Keratinocyte (primary cell): ENCODE results near the gene JMJD7. TPM values are rescaled to one million over a fixed set of nuclear protein-coding genes. Genes with fewer than 3 reads are reported as not detected.
A peak's percentile ranks its signal among the peaks of the same experiment; 100 is the strongest.

ENCODE experiments used
- DNase-seq: peaks from one replicate; pipeline ENCODE4 v3.0.0-alpha.2; 2011; ENCODE audit warnings: low read depth, missing footprints, low spot score
- FAIRE-seq: peaks from 2 replicates; lab custom pipeline; 2011; peaks lifted over from hg19 to GRCh38; lab: Jason Lieb, UNC
- H2AFZ ChIP-seq: 2 replicates; pipeline ENCODE4 v1.6.0; 2012; ENCODE audit warnings: low read length, control low read depth, inconsistent platforms; ENCODE audit not compliant: control insufficient read depth
- H3K27ac ChIP-seq: 2 replicates; pipeline ENCODE4 v1.5.1; 2011; ENCODE audit warnings: low read length; ENCODE audit not compliant: control insufficient read depth, insufficient read depth
- H3K27me3 ChIP-seq: 3 replicates; pipeline ENCODE4 v1.6.0; 2011; ENCODE audit warnings: low read length; ENCODE audit not compliant: control insufficient read depth, insufficient read depth; ENCODE audit errors: extremely low read depth
- H3K36me3 ChIP-seq, 2 experiments: 2 replicates in 1 of 2; 3 replicates in 1 of 2; pipeline ENCODE4 v1.5.1; 2011; ENCODE audit warnings: low read length in 2 of 2, mild to moderate bottlenecking in 1 of 2; ENCODE audit not compliant: control insufficient read depth in 2 of 2, insufficient read depth in 2 of 2; ENCODE audit errors: extremely low read depth in 1 of 2
- H3K4me1 ChIP-seq: 3 replicates; pipeline ENCODE4 v1.5.1; 2011; ENCODE audit warnings: low read length; ENCODE audit not compliant: control insufficient read depth, insufficient read depth; ENCODE audit errors: extremely low read depth
- H3K4me2 ChIP-seq: 3 replicates; pipeline ENCODE4 v1.6.0; 2011; ENCODE audit warnings: low read depth, low read length; ENCODE audit not compliant: control insufficient read depth, insufficient read depth; ENCODE audit errors: extremely low read depth
- H3K4me3 ChIP-seq, 3 experiments: fragments of 200-600 bp in 1 of 3; sonication (generic) in 1 of 3; 2 replicates in 2 of 3; 3 replicates in 1 of 3; pipeline ENCODE4 v1.5.1; 2011 to 2016; ENCODE audit warnings: low read length in 3 of 3, mild to moderate bottlenecking in 3 of 3, control low read depth in 2 of 3, inconsistent platforms in 1 of 3, low read depth in 1 of 3, mixed read lengths in 1 of 3, mixed run types in 1 of 3, moderate library complexity in 1 of 3; ENCODE audit not compliant: control insufficient read depth in 2 of 3, insufficient read depth in 2 of 3; ENCODE audit errors: extremely low read depth in 1 of 3
- H3K79me2 ChIP-seq: 2 replicates; pipeline ENCODE4 v1.6.0; 2012; ENCODE audit warnings: low read length; ENCODE audit not compliant: control insufficient read depth, insufficient read depth
- H3K9ac ChIP-seq: 3 replicates; pipeline ENCODE4 v1.6.0; 2011; ENCODE audit warnings: low read length; ENCODE audit not compliant: control insufficient read depth, insufficient read depth; ENCODE audit errors: extremely low read depth
- H3K9me1 ChIP-seq: 3 replicates; pipeline ENCODE4 v1.6.0; 2011; ENCODE audit warnings: low read length; ENCODE audit not compliant: control insufficient read depth, insufficient read depth; ENCODE audit errors: extremely low read depth
- H3K9me3 ChIP-seq: 2 replicates; pipeline ENCODE4 v1.5.1; 2012; ENCODE audit warnings: low read depth, low read length; ENCODE audit not compliant: control insufficient read depth
- H4K20me1 ChIP-seq: 3 replicates; pipeline ENCODE4 v1.6.0; 2011; ENCODE audit warnings: low read length; ENCODE audit not compliant: control insufficient read depth, insufficient read depth; ENCODE audit errors: extremely low read depth
- CTCF ChIP-seq, 3 experiments: IDR thresholded peaks in 1 of 3; conservative IDR thresholded peaks in 1 of 3; optimal IDR thresholded peaks in 1 of 3; 2 replicates in 2 of 3; 3 replicates in 1 of 3; pipeline versions ENCODE3 to v1.5.1; 2011; ENCODE audit warnings: low read length in 3 of 3, mild to moderate bottlenecking in 3 of 3, moderate library complexity in 2 of 3, control low read depth in 1 of 3, inconsistent platforms in 1 of 3; ENCODE audit not compliant: insufficient read depth in 2 of 3; ENCODE audit errors: extremely low read depth in 1 of 3
- EZH2 ChIP-seq: IDR thresholded peaks from one replicate; pipeline ENCODE4 v1.6.1; 2012; ENCODE audit warnings: inconsistent platforms, mild to moderate bottlenecking, low read length, moderate library complexity
- dilution Hi-C: fragments of 300-500 bp; cut with MboI; formaldehyde crosslinking; loops from one replicate; pipeline ENCODE4 v1.7.0; 2020; ENCODE audit warnings: low sequenced_read_pairs; ENCODE audit not compliant: extremely low pct_ligation_motif_present
- polyA plus RNA-seq, 5 experiments: library from polyadenylated mRNA; depleted of rRNA in 3 of 5; stranded (reverse) in 3 of 5; stranded (forward) in 1 of 5; unstranded in 1 of 5; fragments of >200 nt; gene quantifications; 1 replicate in 1 of 5; 2 replicates in 3 of 5; 3 replicates in 1 of 5; pipeline versions ENCODE4 v1.2.1 to v1.2.3, GENCODE V29; 2011 to 2012; ENCODE audit warnings: missing spikeins in 2 of 5, low read depth in 1 of 5, low replicate concordance in 1 of 5

Gene JMJD7
- polyA plus RNA-seq, 1 donor (not counting 4 experiments of a cell fraction or from before 2014, with no cell fraction given) = 8.2 TPM

GRCh38 chr15:41794081-41794480 is 33.8 kb upstream of the JMJD7 start:
- TF ChIP-seq CTCF (optimal IDR thresholded peaks at IDR 0.05 in 1 of 3, IDR thresholded peaks at IDR 0.05 in 1 of 3, conservative IDR thresholded peaks at IDR 0.05 in 1 of 3; ENCODE audit: extremely low read depth in 1 of 3, insufficient read depth in 2 of 3, low read length in 3 of 3) (no peak), EZH2 (no peak)
- Histone ChIP-seq H3K36me3 (peaks cover 10 to 14% of the 10 kb centered on the region in 2 experiments), H3K9me3 (no peaks in the 10 kb centered on the region), H4K20me1 (no peaks in the 10 kb centered on the region), H3K4me1 (peaks cover 92% of the 10 kb centered on the region), H2AFZ (no peak overlapping the region), H3K4me2 (peak overlapping the region; percentile 55), H3K4me3 (peak overlapping the region in 1 of 3 experiments; percentile 1), H3K27ac (peak overlapping the region; percentile 84), H3K79me2 (peaks cover 77% of the 10 kb centered on the region), H3K9me1 (no peaks in the 10 kb centered on the region), H3K9ac (peak overlapping the region; percentile 75), H3K27me3 (no peaks in the 10 kb centered on the region)
- dilution Hi-C loops = no loop called here
- DNase-seq (peak; percentile 80), FAIRE-seq (peak; percentile 69)

GRCh38 chr15:41795996-41796856 is 31.7 kb upstream of the JMJD7 start:
- Histone ChIP-seq H3K9ac (peak overlapping the region; percentile 52), H2AFZ (no peak overlapping the region), H4K20me1 (no peaks in the 10 kb centered on the region), H3K79me2 (peaks cover 72% of the 10 kb centered on the region), H3K9me1 (no peaks in the 10 kb centered on the region), H3K9me3 (no peaks in the 10 kb centered on the region), H3K36me3 (peaks cover 13 to 21% of the 10 kb centered on the region in 2 experiments), H3K4me2 (peak overlapping the region; percentile 50), H3K27me3 (no peaks in the 10 kb centered on the region), H3K27ac (peak overlapping the region; percentile 87), H3K4me3 (peak overlapping the region in 1 of 3 experiments; percentile 51), H3K4me1 (peaks cover 81% of the 10 kb centered on the region)
- DNase-seq (no peak), FAIRE-seq (peak; percentile 29)
- dilution Hi-C loops = no loop called here
- TF ChIP-seq EZH2 (no peak), CTCF (optimal IDR thresholded peaks at IDR 0.05 in 1 of 3, IDR thresholded peaks at IDR 0.05 in 1 of 3, conservative IDR thresholded peaks at IDR 0.05 in 1 of 3; ENCODE audit: extremely low read depth in 1 of 3, insufficient read depth in 2 of 3, low read length in 3 of 3) (no peak)
